Neural progenitor cell (in vitro differentiated cells): ENCODE results near the gene C1QTNF1. TPM values are rescaled to one million over a fixed set of nuclear protein-coding genes. Genes with fewer than 3 reads are reported as not detected.

Experiments
- DNase-seq: peaks from one replicate; pipeline ENCODE4 v3.0.0-alpha.2; 2016; ENCODE audit warnings: low spot score
- H2AFZ ChIP-seq: fragments of 200-600 bp; sonication (generic); replicated peaks from 2 replicates; pipeline ENCODE4 v1.6.1; 2016; ENCODE audit warnings: antibody characterized with exemption
- H3F3A ChIP-seq: fragments of 200-600 bp; sonication (generic); 2 replicates; pipeline ENCODE4 v1.6.1; 2016; ENCODE audit warnings: antibody characterized with exemption, low read depth
- H3K27ac ChIP-seq: fragments of 200-600 bp; sonication (generic); 2 replicates; pipeline ENCODE4 v1.5.1; 2016; ENCODE audit warnings: mild to moderate bottlenecking
- H3K27me3 ChIP-seq: fragments of 200-600 bp; sonication (generic); 2 replicates; pipeline ENCODE4 v1.6.1; 2016; ENCODE audit warnings: mild to moderate bottlenecking, moderate library complexity
- H3K36me3 ChIP-seq: fragments of 200-600 bp; sonication (generic); 2 replicates; pipeline ENCODE4 v1.5.1; 2016
- H3K4me1 ChIP-seq: fragments of 200-600 bp; sonication (generic); 2 replicates; pipeline ENCODE4 v1.6.1; 2016; ENCODE audit warnings: mixed run types
- H3K4me2 ChIP-seq: fragments of 200-600 bp; sonication (generic); 2 replicates; pipeline ENCODE4 v1.6.1; 2016
- H3K4me3 ChIP-seq: fragments of 200-600 bp; sonication (generic); 2 replicates; pipeline ENCODE4 v1.5.1; 2016
- H3K79me2 ChIP-seq: fragments of 200-600 bp; sonication (generic); 2 replicates; pipeline ENCODE4 v1.6.1; 2016; ENCODE audit warnings: low read depth
- H3K9ac ChIP-seq: fragments of 200-600 bp; sonication (generic); 2 replicates; pipeline ENCODE4 v1.6.1; 2016
- H3K9me3 ChIP-seq: fragments of 200-600 bp; sonication (generic); 2 replicates; pipeline ENCODE4 v1.5.1; 2016; ENCODE audit warnings: low read depth
- H4K20me1 ChIP-seq: fragments of 200-600 bp; sonication (generic); 2 replicates; pipeline ENCODE4 v1.6.1; 2016; ENCODE audit warnings: low read depth
- H3K27ac Mint-ChIP-seq: 3 replicates; pipeline ENCODE4 v1.8.0; 2021; ENCODE audit warnings: mixed read lengths
- H3K27me3 Mint-ChIP-seq: 2 replicates; pipeline ENCODE4 v1.8.0; 2022; ENCODE audit warnings: low read depth, mild to moderate bottlenecking, inconsistent platforms, moderate library complexity, mixed read lengths; ENCODE audit not compliant: insufficient read depth
- H3K36me3 Mint-ChIP-seq: 3 replicates; pipeline ENCODE4 v1.8.0; 2021; ENCODE audit warnings: mixed read lengths
- H3K4me1 Mint-ChIP-seq: 3 replicates; pipeline ENCODE4 v1.8.0; 2021; ENCODE audit warnings: mixed read lengths
- H3K4me3 Mint-ChIP-seq: 3 replicates; pipeline ENCODE4 v1.8.0; 2021; ENCODE audit warnings: mild to moderate bottlenecking, moderate library complexity, mixed read lengths
- H3K9me3 Mint-ChIP-seq: 3 replicates; pipeline ENCODE4 v1.8.0; 2020; ENCODE audit warnings: mixed read lengths
- EZH2 ChIP-seq: fragments of 200-600 bp; sonication (generic); IDR thresholded peaks from 2 replicates; pipeline ENCODE4 v1.6.1; 2017; ENCODE audit warnings: antibody characterized with exemption, mild to moderate bottlenecking, moderate library complexity
- EZH2phosphoT487 ChIP-seq: fragments of 200-600 bp; sonication (generic); IDR thresholded peaks from 2 replicates; pipeline ENCODE4 v1.6.1; 2017; ENCODE audit warnings: antibody characterized with exemption
- total RNA-seq: library from RNA; depleted of rRNA; stranded (reverse); fragments of >200 nt; gene quantifications from 2 replicates; pipeline ENCODE4 v1.2.3, GENCODE V29; 2015; ENCODE audit warnings: low replicate concordance
- TF ChIP-seq, protein P1 (sequence below): fragments of 200-600 bp; sonication (generic); IDR thresholded peaks from 2 replicates; pipeline ENCODE4 v1.5.1; 2017; ENCODE audit warnings: antibody characterized with exemption, mild to moderate bottlenecking

The C1QTNF1 gene
- total RNA-seq, 1 donor from 2014 or later, result 1.4 TPM

DNA sequence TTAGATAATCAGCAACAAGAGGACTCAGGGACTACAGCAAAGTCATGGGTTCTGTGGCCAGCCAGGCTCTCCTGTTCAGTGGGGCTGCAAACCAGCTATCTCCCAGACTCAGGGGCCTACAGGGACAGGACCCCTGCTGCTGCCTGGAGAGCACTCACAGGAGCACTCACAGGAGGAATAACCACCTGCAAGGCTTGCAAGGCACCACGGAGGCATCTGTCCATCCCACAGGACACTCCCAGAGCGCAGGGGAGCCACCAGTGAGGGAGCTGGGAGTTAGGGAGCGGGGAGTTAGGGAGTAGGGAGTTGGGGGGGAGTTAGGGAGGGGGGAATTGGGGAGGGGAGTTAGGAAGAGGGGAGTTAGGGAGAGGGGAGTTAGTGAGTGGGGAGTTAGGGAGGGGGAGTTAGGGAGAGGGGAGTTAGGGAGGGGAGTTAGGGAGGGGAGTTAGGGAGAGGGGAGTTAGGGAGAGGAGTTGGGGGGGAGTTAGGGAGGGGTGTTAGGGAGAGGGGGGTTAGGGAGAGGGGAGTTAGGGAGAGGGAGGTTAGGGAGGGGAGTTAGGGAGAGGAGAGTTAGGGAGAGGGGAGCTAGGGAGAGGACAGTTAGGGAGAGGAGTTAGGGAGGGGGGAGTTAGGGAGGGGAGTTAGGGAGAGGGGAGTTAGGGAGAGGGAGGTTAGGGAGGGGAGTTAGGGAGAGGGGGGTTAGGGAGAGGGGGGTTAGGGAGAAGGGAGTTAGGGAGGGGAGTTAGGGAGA is 20.1 kb upstream of the C1QTNF1 start:
- Mint-ChIP-seq H3K4me3 (peak overlapping the region; percentile 33), H3K27me3 (peaks cover 8% of the 10 kb centered on the region), H3K36me3 (peaks cover 5% of the 10 kb centered on the region), H3K4me1 (peaks cover 30% of the 10 kb centered on the region), H3K9me3 (no peaks in the 10 kb centered on the region), H3K27ac (no peak overlapping the region)
- Histone ChIP-seq H3K9ac (no peak overlapping the region), H3K4me3 (no peak overlapping the region), H3K36me3 (no peaks in the 10 kb centered on the region), H3K27ac (no peak overlapping the region), H3K27me3 (no peaks in the 10 kb centered on the region), H3K4me2 (no peak overlapping the region), H4K20me1 (peaks cover 62% of the 10 kb centered on the region), H2AFZ (no peak overlapping the region), H3F3A (no peaks in the 10 kb centered on the region), H3K79me2 (peaks cover 27% of the 10 kb centered on the region), H3K4me1 (peaks cover 9% of the 10 kb centered on the region), H3K9me3 (no peaks in the 10 kb centered on the region)
- DNase-seq, result peak; percentile 32
- TF ChIP-seq, protein P1, sequence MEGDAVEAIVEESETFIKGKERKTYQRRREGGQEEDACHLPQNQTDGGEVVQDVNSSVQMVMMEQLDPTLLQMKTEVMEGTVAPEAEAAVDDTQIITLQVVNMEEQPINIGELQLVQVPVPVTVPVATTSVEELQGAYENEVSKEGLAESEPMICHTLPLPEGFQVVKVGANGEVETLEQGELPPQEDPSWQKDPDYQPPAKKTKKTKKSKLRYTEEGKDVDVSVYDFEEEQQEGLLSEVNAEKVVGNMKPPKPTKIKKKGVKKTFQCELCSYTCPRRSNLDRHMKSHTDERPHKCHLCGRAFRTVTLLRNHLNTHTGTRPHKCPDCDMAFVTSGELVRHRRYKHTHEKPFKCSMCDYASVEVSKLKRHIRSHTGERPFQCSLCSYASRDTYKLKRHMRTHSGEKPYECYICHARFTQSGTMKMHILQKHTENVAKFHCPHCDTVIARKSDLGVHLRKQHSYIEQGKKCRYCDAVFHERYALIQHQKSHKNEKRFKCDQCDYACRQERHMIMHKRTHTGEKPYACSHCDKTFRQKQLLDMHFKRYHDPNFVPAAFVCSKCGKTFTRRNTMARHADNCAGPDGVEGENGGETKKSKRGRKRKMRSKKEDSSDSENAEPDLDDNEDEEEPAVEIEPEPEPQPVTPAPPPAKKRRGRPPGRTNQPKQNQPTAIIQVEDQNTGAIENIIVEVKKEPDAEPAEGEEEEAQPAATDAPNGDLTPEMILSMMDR, result no peak
- TF ChIP-seq EZH2phosphoT487, result no peak
- TF ChIP-seq EZH2, result no peak

DNA sequence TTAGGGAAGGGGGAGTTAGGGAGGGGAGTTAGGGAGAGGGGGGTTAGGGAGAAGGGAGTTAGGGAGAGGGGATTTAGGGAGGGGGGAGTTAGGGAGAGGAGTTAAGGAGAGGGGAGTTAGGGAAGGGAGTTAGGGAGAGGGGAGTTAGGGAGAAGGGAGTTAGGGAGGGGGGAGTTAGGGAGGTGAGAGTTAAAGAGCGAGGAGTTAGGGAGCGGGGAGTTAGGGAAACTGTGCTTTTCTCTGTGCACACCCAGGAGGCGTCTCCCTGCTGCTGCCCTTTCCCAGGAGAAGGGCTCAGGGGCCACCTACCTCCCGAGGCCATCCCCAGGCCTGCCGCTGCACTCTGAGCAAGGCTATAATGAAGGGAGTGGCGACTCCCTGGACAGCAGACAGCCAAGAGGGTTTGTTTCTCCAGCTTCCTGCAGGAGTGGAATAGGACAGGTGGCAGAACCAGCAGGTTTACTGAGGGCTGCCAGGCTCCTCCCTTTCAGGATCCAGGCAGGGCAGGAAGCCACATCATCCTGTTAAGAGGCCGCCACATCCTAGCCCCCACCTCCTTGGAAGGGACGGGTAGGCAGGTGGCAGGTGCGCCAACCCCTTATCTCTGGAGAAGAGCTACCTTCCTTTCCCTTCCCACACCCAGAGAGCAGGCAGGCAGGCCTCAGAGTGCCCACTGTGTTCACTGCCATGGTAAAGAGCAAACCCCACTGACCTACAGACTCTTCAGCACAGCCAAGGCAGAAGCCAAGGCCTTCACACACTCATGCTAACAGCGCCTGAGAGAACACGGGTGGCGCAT is 18.7 kb upstream of the C1QTNF1 start:
- Histone ChIP-seq H3K4me2 (no peak overlapping the region), H3K27ac (no peak overlapping the region), H3K4me3 (no peak overlapping the region), H3K4me1 (peaks cover 11% of the 10 kb centered on the region), H4K20me1 (peaks cover 60% of the 10 kb centered on the region), H3F3A (no peaks in the 10 kb centered on the region), H3K9ac (no peak overlapping the region), H2AFZ (no peak overlapping the region), H3K36me3 (no peaks in the 10 kb centered on the region), H3K79me2 (peaks cover 32% of the 10 kb centered on the region), H3K9me3 (no peaks in the 10 kb centered on the region), H3K27me3 (no peaks in the 10 kb centered on the region)
- no peak overlapping the region for H3K4me3 Mint-ChIP-seq
- H3K27ac Mint-ChIP-seq, result no peak overlapping the region
- H3K27me3 Mint-ChIP-seq, result peaks cover 10% of the 10 kb centered on the region
- no peaks in the 10 kb centered on the region for H3K9me3 Mint-ChIP-seq
- DNase-seq, result no peak
- TF ChIP-seq EZH2 (no peak), EZH2phosphoT487 (no peak)
- TF ChIP-seq, protein P1, result no peak
- H3K36me3 Mint-ChIP-seq, result peaks cover 2% of the 10 kb centered on the region
- peaks cover 32% of the 10 kb centered on the region for H3K4me1 Mint-ChIP-seq

DNA sequence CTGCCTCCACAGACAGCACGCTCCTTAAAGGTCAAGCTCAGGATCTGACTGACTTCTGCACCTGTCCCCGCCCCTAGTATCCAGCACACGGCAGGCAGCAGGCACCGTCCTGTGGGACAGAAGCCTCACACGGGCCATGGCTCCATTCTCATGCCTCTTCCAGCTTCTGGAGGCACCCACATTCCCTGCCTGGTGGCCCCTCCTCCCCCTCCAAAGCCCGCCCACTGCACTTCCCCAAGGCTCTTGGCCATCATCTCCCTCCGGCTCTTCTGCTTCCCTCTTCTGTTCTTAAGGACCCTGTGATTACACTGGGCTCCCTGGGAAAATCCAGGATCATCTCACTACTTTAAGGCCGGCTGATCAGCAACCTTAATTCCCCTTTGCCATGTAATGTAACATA is 17.9 kb upstream of the C1QTNF1 start:
- H2AFZ ChIP-seq, result no peak overlapping the region

More for the DNA sequence above, 17.9 kb upstream of the C1QTNF1 start:
- Histone ChIP-seq H3K27ac (no peak overlapping the region), H3K36me3 (no peaks in the 10 kb centered on the region), H3K27me3 (no peaks in the 10 kb centered on the region), H4K20me1 (peaks cover 55% of the 10 kb centered on the region), H3K79me2 (peaks cover 32% of the 10 kb centered on the region), H3K4me1 (peaks cover 11% of the 10 kb centered on the region), H3K4me3 (no peak overlapping the region), H3K9me3 (no peaks in the 10 kb centered on the region), H3F3A (no peaks in the 10 kb centered on the region), H3K9ac (no peak overlapping the region), H3K4me2 (no peak overlapping the region)
- H3K27me3 Mint-ChIP-seq, result peaks cover 13% of the 10 kb centered on the region
- H3K36me3 Mint-ChIP-seq, result peaks cover 2% of the 10 kb centered on the region
- DNase-seq, result no peak
- no peak overlapping the region for H3K27ac Mint-ChIP-seq
- peak overlapping the region; percentile 16 for H3K4me3 Mint-ChIP-seq
- no peak for TF ChIP-seq EZH2phosphoT487
- no peak for TF ChIP-seq EZH2
- TF ChIP-seq, protein P1, result no peak
- peaks cover 38% of the 10 kb centered on the region for H3K4me1 Mint-ChIP-seq
- H3K9me3 Mint-ChIP-seq, result peaks cover 3% of the 10 kb centered on the region
